Measurements from ENCODE around the gene OXSR1.
"Not testable (repeated sequence)": the region's sequence is repeated elsewhere in the genome, so short reads cannot be mapped to it uniquely, and the experiment has no call there.

The OXSR1 gene

DNA sequence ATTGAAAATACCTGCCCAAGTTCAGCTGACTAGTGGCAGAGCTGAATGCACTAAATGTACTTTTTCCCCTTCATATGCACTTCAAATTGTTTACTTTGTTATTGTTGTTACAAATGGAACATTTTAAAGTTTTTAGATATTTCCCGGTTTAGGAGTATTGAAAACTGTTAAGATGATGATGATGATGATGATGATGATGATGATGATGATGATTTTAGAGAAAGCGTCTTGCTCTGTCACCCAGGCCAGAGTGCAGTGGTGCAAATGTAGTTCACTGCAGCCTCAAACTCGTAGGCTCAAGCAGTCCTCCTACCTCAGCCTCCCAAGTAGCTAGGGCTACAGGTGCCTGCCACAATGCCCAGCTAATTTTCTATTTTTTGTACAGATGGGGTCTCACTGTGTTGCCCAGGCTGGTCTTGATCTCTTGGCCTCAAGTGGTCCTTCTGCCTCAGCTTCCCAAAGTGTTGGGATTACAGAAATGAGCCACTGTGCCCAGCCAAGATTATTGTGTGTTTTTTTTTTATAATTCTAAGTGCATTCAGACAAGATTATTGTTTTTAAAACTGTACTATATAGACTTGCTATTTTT, 54.4 kb downstream of the OXSR1 start:
- DNase-seq (ENCODE audit: extremely low read depth in 1 of 2, low read depth in 1 of 2), result no peak

DNA sequence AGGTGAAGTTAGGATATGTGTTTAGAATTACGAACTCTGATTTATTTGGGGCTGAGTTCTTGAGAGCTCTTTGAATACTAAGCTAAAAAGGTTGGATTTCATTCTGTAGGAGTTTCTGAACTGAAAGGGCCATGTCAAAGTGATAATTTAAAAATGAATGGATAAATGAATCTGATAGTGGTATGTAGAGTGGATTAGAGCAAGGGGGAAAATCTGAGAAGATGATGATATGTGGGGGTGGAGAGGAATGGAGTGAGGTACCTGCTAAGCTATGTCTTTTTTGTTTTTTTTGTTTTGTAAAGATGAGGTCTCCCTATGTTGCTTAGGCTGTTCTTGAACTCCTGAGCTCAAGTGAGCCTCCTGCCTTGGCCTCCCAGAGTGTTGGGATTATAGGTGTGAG, 55.7 kb downstream of the OXSR1 start:
- DNase-seq (ENCODE audit: extremely low read depth in 1 of 2, low read depth in 1 of 2), result no peak

DNA sequence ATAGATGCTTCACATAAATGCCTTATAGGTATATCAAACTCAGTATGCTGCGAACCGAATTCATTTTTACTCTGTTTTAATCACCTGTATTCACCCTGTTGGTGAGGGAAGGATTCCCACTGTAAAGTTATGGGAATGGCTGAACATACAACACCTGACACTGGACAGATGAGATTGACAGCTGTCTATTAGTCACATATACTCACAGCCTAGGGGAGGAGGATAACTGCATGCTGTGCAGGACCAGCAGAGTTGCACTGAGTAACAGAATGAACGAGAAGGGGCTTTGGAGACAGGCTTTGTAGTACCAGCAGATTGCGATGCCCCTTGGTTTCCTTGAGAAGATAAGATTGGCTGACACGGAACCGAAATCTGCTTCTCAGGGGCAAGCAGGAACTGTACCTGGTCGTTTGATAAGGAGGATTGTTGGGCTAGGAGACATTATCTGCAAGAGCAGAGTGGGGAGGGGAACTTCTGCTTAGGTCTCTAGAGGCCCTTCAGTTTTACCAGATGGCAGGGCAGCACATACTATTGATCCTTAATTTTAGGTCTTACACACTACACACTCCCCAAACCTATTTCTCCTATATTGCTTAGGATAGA, 56.8 kb downstream of the OXSR1 start:
- DNase-seq (ENCODE audit: extremely low read depth in 1 of 2, low read depth in 1 of 2), result no peak

DNA sequence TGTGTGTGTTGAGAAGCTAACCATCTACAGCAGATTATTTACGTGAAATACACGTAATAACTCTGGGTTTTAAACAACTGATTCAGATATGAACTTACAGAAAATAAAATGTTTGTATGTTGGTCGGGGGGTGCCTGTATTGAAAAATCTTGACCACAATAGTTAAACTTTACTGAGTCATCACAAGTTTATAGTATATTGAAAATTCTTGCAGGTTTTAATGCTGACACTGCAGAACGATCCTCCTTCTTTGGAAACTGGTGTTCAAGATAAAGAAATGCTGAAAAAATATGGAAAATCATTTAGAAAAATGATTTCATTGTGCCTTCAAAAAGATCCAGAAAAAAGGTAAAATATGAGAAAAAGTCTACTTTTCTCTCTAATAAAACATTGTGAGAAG, 59.0 kb downstream of the OXSR1 start:
- DNase-seq (ENCODE audit: extremely low read depth in 1 of 2, low read depth in 1 of 2), result no peak

DNA sequence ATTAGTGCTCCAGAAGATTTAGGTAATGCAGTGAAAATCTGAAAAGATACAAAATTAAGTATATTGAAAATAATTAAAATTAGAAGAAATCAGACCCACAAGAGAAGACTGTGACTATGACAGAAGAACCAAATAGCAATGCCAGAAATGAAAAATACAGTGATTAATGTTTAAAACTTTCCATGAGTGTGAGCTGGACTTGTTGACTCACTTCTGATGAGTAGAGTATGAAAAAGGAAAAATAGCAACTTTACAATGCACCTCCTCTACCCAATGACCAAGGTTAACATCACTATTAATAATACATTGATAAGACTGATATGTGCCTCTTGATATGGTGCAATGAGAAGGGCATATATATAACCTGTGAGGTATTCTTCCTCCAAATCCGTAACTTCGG, 60.9 kb downstream of the OXSR1 start:
- DNase-seq (ENCODE audit: extremely low read depth in 1 of 2, low read depth in 1 of 2), result no peak

DNA sequence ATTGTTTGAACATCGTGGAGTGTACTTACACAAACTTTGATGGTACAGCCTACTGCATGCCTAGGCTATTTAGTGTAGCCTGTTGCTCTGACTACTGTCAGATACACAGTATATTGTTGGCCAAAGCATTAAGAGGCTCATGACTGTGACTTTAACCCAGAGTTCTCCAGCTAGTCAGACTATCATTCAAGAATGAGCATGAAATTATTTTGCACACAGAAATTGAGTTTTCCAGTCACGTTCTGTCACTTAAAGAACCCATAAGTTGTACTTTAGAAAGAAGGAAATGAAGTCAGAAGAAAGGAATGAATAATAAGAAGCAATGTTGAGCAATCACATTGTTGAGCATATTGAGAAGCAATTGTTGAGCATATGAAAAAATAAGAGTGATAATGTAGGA, 62.7 kb downstream of the OXSR1 start:
- DNase-seq (ENCODE audit: extremely low read depth in 1 of 2, low read depth in 1 of 2), result no peak

DNA sequence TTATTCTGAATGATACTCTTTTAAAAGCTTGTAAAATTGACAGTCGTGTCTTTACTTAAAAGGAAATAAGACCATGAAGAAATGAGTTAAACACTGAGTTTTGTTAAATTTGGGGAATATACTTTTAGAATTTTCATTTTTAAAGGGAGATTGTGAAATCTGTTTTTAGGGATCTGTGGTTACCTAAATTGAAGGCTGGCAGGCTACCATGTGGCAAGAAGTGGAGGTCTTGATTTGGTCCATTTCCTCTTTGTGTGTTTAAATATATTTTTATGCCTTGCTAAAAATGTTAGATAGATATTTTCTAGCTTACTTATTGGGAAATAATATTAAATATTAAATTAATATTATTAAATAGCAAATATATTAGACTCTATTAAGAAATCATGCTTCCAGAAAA, 63.7 kb downstream of the OXSR1 start:
- no peak for DNase-seq (ENCODE audit: extremely low read depth in 1 of 2, low read depth in 1 of 2)

DNA sequence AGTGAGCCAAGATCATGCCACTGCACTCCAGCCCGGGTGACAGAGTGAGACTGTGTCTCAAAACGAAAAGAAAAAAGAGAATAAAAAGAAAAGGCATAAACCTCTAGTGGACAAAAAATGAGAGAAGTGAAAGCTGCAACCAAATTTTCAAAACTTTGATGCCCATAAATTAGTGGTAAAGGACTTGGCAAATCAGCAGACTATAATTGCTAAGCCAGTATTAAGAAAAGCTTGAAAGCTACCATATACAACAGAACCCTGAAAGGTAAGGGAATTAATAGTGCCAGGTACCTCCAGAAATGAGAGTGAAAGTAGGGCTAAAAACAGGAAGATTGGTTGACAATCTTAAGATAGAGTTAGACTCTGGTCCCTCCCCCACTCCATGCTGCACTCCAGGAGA, 67.4 kb downstream of the OXSR1 start:
- no peak for DNase-seq (ENCODE audit: extremely low read depth in 1 of 2, low read depth in 1 of 2)

DNA sequence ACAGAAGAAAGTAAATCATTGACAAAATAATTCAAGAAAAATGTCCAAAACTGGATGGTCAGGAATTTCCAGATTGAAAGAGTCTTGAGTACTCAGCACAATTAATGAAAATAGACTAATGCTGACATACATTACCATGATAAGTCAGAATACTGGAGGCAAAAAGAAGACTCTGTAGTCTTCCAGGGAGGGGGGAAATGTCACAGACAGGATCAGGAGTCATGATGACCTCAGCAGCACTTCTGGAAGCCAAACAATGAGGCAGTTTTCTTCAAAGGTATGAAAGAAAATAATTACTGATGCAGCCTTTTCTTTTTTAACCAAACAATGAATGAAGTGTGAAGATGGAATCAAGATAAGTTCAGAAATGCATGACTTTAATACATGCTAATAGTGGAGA, 70.1 kb downstream of the OXSR1 start:
- DNase-seq (ENCODE audit: extremely low read depth in 1 of 2, low read depth in 1 of 2), result no peak

DNA sequence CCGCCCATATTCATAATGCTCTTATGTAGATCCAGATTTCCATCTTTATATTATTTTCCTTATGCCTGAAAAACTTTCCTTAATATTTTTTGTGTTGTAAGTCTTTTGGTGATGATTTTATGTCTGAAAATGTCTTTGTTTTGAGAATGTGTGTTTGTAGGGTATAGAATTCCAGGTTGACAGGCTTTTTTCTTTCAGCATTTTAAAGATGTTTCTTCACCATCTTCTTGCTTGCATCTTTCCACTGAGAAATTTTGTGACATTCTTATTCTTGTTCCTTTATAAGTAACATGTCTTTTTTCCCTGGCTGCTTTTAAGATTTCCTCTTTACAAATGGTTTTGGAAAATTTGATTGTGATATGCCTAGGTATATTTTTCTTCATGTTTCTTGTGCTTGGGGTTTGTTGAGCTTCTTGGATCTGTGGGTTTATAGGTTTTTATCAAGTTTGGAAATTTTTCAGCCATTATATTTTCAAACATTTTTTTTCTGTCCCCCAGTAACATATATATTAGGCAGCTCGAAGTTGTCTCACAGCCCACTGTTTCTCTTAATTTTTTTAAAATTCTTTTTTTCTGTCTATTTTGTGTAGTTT, 73.2 kb downstream of the OXSR1 start:
- no peak for DNase-seq (ENCODE audit: extremely low read depth in 1 of 2, low read depth in 1 of 2)

DNA sequence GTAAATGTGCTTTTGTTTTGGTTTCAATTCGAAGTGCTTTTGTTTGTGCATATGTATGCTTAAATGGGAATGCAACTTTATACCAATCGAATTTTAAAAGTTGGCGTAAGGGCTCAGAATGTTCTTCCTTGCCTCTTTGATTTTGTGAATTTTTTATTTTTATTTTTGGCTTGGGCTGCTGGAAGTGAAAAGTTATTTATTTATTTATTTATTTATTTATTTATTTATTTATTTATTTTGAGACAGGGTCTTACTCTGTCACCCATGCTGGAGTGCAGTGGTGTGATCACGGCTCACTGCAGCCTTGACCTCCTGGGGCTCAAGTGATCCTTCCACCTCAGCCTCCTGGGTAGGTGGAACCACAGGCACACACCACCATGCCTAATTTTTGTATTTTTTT, 77.5 kb downstream of the OXSR1 start:
- not testable (repeated sequence) for DNase-seq (ENCODE audit: extremely low read depth in 1 of 2, low read depth in 1 of 2)

DNA sequence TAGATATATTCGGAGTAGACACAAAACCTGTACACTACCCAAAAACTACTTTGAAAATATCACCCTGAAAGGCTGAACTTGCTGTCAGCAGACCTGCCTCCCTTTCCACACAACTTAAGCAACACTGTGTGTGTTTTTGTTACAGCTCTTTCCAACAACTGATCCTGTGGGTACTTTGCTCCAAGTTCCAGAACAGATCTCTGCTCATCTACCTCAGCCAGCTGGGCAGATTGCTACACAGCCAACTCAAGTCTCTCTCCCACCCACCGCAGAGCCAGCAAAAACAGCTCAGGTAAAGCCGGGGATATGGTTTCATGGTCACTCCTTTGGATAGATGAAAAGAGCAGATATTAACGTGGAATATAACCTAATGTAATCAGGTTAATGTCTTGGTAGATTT, 80.6 kb downstream of the OXSR1 start:
- DNase-seq (ENCODE audit: extremely low read depth in 1 of 2, low read depth in 1 of 2), result no peak

DNA sequence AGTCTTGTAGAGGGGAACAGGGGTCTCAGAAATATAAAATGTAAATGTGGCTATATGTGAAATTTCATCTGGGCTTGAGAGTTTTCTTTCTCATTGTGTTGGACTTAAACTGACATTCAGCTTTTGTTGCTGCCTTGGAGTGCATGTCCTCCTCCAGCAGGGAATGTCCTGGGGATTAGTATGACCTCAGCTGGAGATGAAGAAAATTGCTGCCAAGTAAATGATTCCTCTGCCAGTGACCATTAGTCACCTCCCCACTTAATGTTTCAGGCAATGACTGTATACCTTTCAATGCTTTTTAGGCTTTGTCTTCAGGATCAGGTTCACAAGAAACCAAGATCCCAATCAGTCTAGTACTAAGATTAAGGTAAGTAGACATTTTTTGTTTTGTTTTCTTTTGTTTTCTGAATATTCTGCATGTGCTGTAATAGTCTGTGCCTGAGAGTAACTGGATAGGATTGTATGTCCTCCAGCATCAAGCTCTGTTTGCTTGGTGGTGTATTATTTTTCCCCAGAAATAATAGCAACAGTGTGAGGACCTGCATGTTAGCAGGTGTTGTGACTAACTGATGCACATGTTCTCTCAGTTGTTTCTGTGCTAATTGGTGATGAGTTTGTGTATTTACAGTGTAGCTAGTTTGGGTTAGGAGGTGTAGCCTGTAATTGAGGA, 82.2 kb downstream of the OXSR1 start:
- no peak for DNase-seq (ENCODE audit: extremely low read depth in 1 of 2, low read depth in 1 of 2)

DNA sequence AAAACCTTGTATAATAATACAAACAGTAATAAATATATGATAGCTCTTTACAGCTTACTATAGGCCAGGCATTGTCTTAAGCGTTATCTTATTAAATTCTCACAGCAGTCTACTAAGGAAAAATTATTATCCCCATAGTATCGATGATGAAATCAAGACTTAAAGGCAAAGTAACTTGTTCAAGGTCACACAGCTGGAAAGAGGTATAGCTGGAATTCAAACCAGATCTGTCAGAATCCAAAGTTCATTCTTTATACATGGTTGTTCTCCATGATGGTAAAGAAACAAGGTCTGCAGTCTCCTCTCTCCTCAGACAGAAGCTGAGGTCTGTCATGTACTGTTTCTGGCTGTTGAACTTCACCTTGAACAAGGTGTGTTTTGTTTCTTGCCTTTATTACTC, 84.9 kb downstream of the OXSR1 start:
- DNase-seq (ENCODE audit: extremely low read depth in 1 of 2, low read depth in 1 of 2), result no peak

DNA sequence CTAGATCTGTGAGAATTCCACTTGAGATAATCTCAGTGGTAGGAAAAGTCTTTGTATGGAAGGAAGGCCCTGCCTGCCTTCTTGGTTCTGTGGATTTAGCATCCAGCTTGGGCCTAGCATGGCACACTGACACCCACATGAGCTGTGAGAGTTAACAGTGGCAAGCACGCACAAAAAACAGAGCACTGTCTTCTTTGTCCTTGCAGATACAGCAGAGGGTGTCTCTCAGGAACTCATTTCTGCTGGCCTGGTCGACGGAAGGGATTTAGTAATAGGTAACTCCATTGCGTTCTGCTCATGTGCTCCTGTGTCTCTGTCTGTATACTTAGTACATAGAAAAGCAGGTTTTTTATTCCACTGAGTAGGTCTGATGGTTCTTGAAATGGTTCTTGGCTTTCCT, 85.9 kb downstream of the OXSR1 start:
- DNase-seq (ENCODE audit: extremely low read depth in 1 of 2, low read depth in 1 of 2), result no peak

DNA sequence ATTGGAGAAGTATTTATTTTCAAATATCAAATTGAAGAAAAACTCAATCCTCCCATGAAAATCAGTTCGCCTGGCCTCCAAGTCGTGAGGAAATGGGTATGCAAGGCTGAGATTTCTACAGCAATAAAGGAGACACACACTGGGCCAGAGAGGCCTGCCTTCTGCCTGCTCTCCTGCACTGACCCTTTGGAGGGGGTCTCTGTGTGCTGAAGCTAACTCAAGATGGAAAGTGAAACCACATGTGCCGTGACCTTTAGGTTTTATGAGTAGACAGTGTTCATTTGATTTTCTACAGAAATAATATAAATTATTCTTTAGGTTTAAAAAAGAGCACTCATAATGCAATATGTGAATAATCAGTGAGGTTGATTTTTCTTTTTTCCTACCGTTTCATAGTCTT, 88.4 kb downstream of the OXSR1 start:
- no peak for DNase-seq (ENCODE audit: extremely low read depth in 1 of 2, low read depth in 1 of 2)

DNA sequence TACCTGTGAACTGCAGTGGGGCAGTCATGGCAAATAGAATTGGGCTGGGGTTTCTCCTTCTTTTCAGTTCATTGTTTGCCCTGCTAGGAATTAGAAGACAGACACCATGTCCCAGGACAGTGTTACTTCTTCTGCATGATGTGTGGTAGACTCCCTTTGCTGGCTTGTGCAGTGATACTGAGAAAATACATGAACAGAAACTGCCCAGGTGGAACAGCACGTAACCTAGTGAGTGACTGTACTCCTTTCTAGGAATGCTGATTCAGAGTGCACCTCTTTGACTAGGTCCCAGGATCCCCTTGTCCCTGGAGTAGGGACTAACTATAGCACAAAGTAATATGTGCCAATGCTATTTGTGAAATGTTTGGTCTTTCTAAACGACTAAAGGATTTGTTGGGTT, 89.5 kb downstream of the OXSR1 start:
- no peak for DNase-seq (ENCODE audit: extremely low read depth in 1 of 2, low read depth in 1 of 2)

DNA sequence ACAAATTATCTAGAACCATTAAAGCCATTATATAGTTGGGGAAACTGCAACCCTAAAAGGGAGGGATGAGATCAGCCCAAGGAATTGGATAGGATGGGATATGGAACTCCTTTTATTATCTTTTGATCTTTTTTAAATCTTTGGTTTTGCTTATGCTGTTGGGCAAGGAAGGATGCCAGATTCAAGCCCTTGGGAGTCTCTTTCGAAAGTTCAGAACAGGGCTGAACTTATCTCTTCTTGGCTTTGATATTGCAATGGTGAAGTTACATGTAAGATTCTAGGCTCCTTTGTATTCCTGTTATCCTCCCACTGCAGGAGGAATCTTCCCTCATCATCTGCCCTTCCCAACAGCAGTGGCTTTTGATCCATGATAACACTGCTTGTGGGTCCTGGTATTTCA, 90.3 kb downstream of the OXSR1 start:
- DNase-seq (ENCODE audit: extremely low read depth in 1 of 2, low read depth in 1 of 2), result no peak

DNA sequence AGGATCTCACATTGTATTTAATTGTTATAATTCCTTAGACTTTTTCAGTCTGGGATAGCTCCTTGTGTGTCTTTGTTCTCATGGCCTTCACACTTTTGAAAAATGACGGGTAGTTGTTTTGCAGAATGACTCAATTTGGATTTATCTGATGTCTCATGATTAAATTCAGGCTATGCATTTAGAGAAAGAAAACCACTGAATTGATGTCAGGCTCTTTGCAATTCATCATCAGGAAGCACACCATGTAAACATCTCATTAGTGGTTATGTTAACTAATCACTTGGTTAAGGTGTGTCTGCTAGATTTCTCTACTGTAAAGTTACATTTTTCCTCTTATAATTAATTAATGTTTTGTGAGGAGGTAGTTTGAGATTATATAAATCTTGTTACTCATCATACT, 92.2 kb downstream of the OXSR1 start:
- no peak for DNase-seq (ENCODE audit: extremely low read depth in 1 of 2, low read depth in 1 of 2)

DNA sequence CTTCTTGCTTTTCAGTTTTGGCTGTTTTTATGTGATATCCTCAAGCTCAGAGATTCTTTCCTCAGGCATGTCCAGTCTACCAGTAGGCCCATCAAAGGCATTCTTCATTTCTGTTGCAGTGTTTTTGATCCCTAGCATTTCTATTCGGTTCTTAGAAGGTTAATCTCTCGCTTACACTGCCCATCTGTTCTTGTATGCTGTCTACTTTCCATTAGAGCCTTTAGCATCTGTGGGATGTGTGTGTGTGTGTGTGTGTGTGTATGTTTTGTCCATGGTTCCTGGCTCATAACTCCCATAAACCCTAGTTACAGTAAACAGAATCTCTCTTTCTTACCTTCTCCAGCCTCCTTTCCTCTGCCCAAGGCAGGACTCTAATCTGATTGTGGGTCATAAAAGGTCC, 95.1 kb downstream of the OXSR1 start:
- DNase-seq (ENCODE audit: extremely low read depth in 1 of 2, low read depth in 1 of 2), result no peak

DNA sequence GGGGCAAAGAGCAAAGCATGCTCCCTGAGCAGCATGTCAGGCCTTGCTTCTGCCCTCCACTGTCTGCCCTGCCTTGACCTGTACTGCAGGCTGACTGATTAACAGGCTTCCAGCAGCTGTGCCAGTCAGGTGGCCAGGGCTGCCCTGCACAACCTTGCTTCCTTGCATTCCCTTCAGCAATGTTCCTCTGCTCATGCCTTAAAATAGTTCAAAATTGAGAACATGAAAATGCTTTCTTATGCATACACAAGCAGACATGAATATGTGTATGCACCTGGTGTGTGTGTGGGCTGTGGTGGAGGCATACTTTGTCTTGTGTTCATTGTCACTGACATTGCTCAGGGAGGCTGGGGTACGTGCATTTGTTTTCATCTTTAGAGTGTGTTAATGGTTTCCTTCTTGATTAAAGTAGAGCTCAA, 99.0 kb downstream of the OXSR1 start:
- DNase-seq (ENCODE audit: extremely low read depth in 1 of 2, low read depth in 1 of 2), result no peak

DNA sequence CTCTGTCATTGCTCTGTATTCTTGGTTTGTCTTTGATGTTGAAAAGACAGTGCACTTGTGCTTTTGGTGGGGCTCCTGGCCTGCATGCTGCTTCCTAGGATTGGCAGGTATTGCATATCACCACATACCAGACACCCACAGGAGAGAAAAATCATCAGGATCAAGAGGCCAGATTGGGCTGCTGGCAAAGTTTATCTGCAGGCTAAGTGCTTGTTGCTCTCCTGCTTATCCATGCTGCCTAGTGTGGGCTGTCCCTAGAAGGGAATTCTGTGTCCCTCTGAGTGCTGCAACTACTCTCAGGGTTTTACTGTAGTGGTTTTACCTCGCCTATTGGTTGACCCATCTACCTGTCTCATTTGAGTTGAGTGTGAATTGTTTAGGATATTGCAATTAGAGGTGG, 99.4 kb downstream of the OXSR1 start:
- DNase-seq (ENCODE audit: extremely low read depth in 1 of 2, low read depth in 1 of 2), result no peak
